OCI-LY3 (cell line): Measurements from ENCODE around the gene LRP1B.

Source experiments
- EZH2phosphoT487 ChIP-seq: fragments of 200-600 bp; shearing (Covaris generic); IDR thresholded peaks from 2 replicates; pipeline ENCODE4 v1.6.1; 2018; ENCODE audit warnings: antibody characterized with exemption, mixed run types, low read depth
- TF ChIP-seq, protein P1 (sequence below): fragments of 200-600, 300-600 bp; sonication (generic); IDR thresholded peaks from 2 replicates; pipeline ENCODE4 v1.5.1; 2014; ENCODE audit warnings: antibody characterized with exemption, low read length, low read depth

DNA sequence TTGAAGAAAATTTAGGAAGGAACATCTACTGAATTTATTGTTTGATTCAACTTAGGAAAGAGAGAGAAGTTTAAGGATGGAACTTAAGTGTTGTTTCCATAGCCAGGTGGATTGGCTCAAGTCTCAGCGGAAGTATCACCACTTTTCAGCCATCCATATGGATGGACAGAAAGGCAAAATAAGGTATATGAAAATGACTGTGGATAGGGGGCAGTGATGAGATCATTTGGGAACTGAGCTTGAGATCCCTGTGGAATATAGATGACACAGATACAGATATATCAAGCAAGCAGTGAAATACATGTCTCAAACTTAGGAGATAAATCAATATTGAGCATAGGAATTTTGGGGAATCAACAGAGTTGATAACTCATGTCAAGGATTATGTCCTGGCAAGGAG, 1887.9 kb downstream of the LRP1B start:
- TF ChIP-seq, protein P1, sequence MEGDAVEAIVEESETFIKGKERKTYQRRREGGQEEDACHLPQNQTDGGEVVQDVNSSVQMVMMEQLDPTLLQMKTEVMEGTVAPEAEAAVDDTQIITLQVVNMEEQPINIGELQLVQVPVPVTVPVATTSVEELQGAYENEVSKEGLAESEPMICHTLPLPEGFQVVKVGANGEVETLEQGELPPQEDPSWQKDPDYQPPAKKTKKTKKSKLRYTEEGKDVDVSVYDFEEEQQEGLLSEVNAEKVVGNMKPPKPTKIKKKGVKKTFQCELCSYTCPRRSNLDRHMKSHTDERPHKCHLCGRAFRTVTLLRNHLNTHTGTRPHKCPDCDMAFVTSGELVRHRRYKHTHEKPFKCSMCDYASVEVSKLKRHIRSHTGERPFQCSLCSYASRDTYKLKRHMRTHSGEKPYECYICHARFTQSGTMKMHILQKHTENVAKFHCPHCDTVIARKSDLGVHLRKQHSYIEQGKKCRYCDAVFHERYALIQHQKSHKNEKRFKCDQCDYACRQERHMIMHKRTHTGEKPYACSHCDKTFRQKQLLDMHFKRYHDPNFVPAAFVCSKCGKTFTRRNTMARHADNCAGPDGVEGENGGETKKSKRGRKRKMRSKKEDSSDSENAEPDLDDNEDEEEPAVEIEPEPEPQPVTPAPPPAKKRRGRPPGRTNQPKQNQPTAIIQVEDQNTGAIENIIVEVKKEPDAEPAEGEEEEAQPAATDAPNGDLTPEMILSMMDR: no peak
- no peak for TF ChIP-seq EZH2phosphoT487
